HEK293 (cell line): ENCODE results near the gene ARHGAP15.

ENCODE experiments used
- CTCF ChIA-PET: fragments of 350-600 bp; formaldehyde crosslinking; extraction: SDS; loops from one replicate; lab custom pipeline; 2021; ENCODE audit warnings: antibody characterized with exemption; lab: Yijun Ruan, JAX
- POLR2A ChIA-PET: fragments of 300-600 bp; formaldehyde crosslinking; extraction: SDS; loops from one replicate; lab custom pipeline; 2020; ENCODE audit warnings: antibody characterized with exemption, inconsistent platforms; lab: Yijun Ruan, JAX
- H3K27ac ChIP-seq: fragments of 200-500 bp; sonication (Bioruptor generic); 2 replicates; pipeline ENCODE4 v1.5.1; 2014; ENCODE audit warnings: low read depth, low read length, control low read depth, inconsistent platforms; ENCODE audit errors: extremely low read depth
- H3K36me3 ChIP-seq, 2 experiments: fragments of 200-500 bp in 1 of 2; sonication (Bioruptor generic) in 1 of 2; 1 replicate in 1 of 2; 2 replicates in 1 of 2; pipeline ENCODE4 v1.5.1; 2014 to 2017; ENCODE audit warnings: inconsistent platforms in 2 of 2, low read length in 2 of 2; ENCODE audit not compliant: control insufficient read depth in 2 of 2, insufficient read depth in 1 of 2
- H3K4me1 ChIP-seq: fragments of 200-500 bp; sonication (Bioruptor generic); 2 replicates; pipeline ENCODE4 v1.5.1; 2014; ENCODE audit warnings: mild to moderate bottlenecking, low read length, inconsistent platforms; ENCODE audit not compliant: control insufficient read depth, insufficient read depth
- H3K4me3 ChIP-seq: 2 replicates; pipeline ENCODE4 v1.5.1; 2011; ENCODE audit warnings: low read depth, mild to moderate bottlenecking, control low read depth, low read length, moderate library complexity
- H3K9me3 ChIP-seq: fragments of 200-500 bp; sonication (Bioruptor generic); 2 replicates; pipeline ENCODE4 v1.5.1; 2014; ENCODE audit warnings: low read depth, low read length, inconsistent platforms; ENCODE audit not compliant: control insufficient read depth, insufficient read depth
- GLI4 ChIP-seq: fragments of 450-650 bp; formaldehyde crosslinking; IDR thresholded peaks from 2 replicates; pipeline ENCODE4 v1.5.1; 2016; ENCODE audit warnings: missing biosample characterization, missing genetic modification characterization
- HOXC10 ChIP-seq: sonication (generic); formaldehyde crosslinking; IDR thresholded peaks from 2 replicates; pipeline ENCODE4 v1.8.1; 2023; ENCODE audit warnings: mild to moderate bottlenecking, missing genetic modification reagents
- PATZ1 ChIP-seq: fragments of 450-650 bp; formaldehyde crosslinking; IDR thresholded peaks from 2 replicates; pipeline ENCODE4 v1.5.1; 2016; ENCODE audit warnings: missing biosample characterization, missing genetic modification characterization
- SETDB1 ChIP-seq: IDR thresholded peaks from one replicate; pipeline ENCODE4 v1.6.1; 2017; ENCODE audit warnings: mild to moderate bottlenecking, low read length, moderate library complexity, mixed read lengths; ENCODE audit not compliant: insufficient read length
- SP3 ChIP-seq: fragments of 450-650 bp; formaldehyde crosslinking; IDR thresholded peaks from 2 replicates; pipeline ENCODE4 v1.5.1; 2016; ENCODE audit warnings: missing biosample characterization, missing genetic modification characterization
- ZFP3 ChIP-seq: fragments of 450-650 bp; formaldehyde crosslinking; IDR thresholded peaks from 2 replicates; pipeline ENCODE4 v1.5.1; 2016; ENCODE audit warnings: low read depth, missing biosample characterization, missing genetic modification characterization
- ZNF140 ChIP-seq: fragments of 450-650 bp; formaldehyde crosslinking; IDR thresholded peaks from 2 replicates; pipeline ENCODE4 v1.5.1; 2016; ENCODE audit warnings: missing biosample characterization, missing genetic modification characterization
- ZNF155 ChIP-seq: fragments of 450-650 bp; formaldehyde crosslinking; IDR thresholded peaks from 2 replicates; pipeline ENCODE4 v1.5.1; 2016; ENCODE audit warnings: missing biosample characterization, missing genetic modification characterization
- ZNF18 ChIP-seq: fragments of 450-650 bp; formaldehyde crosslinking; IDR thresholded peaks from 2 replicates; pipeline ENCODE4 v1.5.1; 2016; ENCODE audit warnings: missing biosample characterization, missing genetic modification characterization
- ZNF423 ChIP-seq: fragments of 450-650 bp; formaldehyde crosslinking; IDR thresholded peaks from 2 replicates; pipeline ENCODE4 v1.5.1; 2016; ENCODE audit warnings: missing biosample characterization, missing genetic modification characterization
- ZNF530 ChIP-seq: fragments of 450-650 bp; formaldehyde crosslinking; IDR thresholded peaks from 2 replicates; pipeline ENCODE4 v1.5.1; 2016; ENCODE audit warnings: low read depth, missing biosample characterization, missing genetic modification characterization
- ZNF555 ChIP-seq: fragments of 450-650 bp; formaldehyde crosslinking; conservative IDR thresholded peaks from 2 replicates; pipeline ENCODE4 v1.5.1; 2017; ENCODE audit warnings: missing biosample characterization, mild to moderate bottlenecking, missing genetic modification characterization, inconsistent platforms
- ZNF658 ChIP-seq: fragments of 450-650 bp; formaldehyde crosslinking; IDR thresholded peaks from 2 replicates; pipeline ENCODE4; 2016; ENCODE audit warnings: missing biosample characterization, missing genetic modification characterization
- ZNF747 ChIP-seq: fragments of 450-650 bp; formaldehyde crosslinking; IDR thresholded peaks from 2 replicates; pipeline ENCODE4 v1.5.1; 2016; ENCODE audit warnings: missing biosample characterization, missing genetic modification characterization
- TF ChIP-seq, protein P1 (sequence below): fragments of 450-650 bp; formaldehyde crosslinking; IDR thresholded peaks from 2 replicates; pipeline ENCODE4 v1.5.1; 2016; ENCODE audit warnings: missing biosample characterization, missing genetic modification characterization, borderline replicate concordance
- TF ChIP-seq, protein P2 (sequence below): fragments of 450-650 bp; formaldehyde crosslinking; IDR thresholded peaks from 2 replicates; pipeline ENCODE4 v1.5.0; 2017; ENCODE audit warnings: missing biosample characterization, missing genetic modification characterization, borderline replicate concordance
- TF ChIP-seq, protein P3 (sequence below): fragments of 450-650 bp; formaldehyde crosslinking; IDR thresholded peaks from 2 replicates; pipeline ENCODE4; 2016; ENCODE audit warnings: missing biosample characterization, missing genetic modification characterization

Gene ARHGAP15

GRCh38 chr2:143146815-143147530, 17.8 kb downstream of the ARHGAP15 start:
- Histone ChIP-seq H3K4me1 (no peaks in the 10 kb centered on the region), H3K4me3 (no peak overlapping the region), H3K9me3 (no peaks in the 10 kb centered on the region), H3K27ac (no peak overlapping the region), H3K36me3 (no peaks in the 10 kb centered on the region)
- TF ChIP-seq ZNF747 (tag by site-specific recombination), result no peak
- no peak for TF ChIP-seq SETDB1
- no peak for TF ChIP-seq ZNF658 (tag by site-specific recombination)
- TF ChIP-seq SP3 (tag by site-specific recombination), result no peak
- TF ChIP-seq, protein P1, sequence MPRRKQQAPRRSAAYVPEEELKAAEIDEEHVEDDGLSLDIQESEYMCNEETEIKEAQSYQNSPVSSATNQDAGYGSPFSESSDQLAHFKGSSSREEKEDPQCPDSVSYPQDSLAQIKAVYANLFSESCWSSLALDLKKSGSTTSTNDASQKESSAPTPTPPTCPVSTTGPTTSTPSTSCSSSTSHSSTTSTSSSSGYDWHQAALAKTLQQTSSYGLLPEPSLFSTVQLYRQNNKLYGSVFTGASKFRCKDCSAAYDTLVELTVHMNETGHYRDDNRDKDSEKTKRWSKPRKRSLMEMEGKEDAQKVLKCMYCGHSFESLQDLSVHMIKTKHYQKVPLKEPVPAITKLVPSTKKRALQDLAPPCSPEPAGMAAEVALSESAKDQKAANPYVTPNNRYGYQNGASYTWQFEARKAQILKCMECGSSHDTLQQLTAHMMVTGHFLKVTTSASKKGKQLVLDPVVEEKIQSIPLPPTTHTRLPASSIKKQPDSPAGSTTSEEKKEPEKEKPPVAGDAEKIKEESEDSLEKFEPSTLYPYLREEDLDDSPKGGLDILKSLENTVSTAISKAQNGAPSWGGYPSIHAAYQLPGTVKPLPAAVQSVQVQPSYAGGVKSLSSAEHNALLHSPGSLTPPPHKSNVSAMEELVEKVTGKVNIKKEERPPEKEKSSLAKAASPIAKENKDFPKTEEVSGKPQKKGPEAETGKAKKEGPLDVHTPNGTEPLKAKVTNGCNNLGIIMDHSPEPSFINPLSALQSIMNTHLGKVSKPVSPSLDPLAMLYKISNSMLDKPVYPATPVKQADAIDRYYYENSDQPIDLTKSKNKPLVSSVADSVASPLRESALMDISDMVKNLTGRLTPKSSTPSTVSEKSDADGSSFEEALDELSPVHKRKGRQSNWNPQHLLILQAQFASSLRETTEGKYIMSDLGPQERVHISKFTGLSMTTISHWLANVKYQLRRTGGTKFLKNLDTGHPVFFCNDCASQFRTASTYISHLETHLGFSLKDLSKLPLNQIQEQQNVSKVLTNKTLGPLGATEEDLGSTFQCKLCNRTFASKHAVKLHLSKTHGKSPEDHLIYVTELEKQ, result no peak
- TF ChIP-seq, protein P2, sequence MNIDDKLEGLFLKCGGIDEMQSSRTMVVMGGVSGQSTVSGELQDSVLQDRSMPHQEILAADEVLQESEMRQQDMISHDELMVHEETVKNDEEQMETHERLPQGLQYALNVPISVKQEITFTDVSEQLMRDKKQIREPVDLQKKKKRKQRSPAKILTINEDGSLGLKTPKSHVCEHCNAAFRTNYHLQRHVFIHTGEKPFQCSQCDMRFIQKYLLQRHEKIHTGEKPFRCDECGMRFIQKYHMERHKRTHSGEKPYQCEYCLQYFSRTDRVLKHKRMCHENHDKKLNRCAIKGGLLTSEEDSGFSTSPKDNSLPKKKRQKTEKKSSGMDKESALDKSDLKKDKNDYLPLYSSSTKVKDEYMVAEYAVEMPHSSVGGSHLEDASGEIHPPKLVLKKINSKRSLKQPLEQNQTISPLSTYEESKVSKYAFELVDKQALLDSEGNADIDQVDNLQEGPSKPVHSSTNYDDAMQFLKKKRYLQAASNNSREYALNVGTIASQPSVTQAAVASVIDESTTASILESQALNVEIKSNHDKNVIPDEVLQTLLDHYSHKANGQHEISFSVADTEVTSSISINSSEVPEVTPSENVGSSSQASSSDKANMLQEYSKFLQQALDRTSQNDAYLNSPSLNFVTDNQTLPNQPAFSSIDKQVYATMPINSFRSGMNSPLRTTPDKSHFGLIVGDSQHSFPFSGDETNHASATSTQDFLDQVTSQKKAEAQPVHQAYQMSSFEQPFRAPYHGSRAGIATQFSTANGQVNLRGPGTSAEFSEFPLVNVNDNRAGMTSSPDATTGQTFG (tag by site-specific recombination), result no peak
- POLR2A ChIA-PET, result no interaction called here
- CTCF ChIA-PET, result interaction anchor here (1.2 kb wide), 1 partner anchor 15 kb away, joined by 3 read pairs; no protein-coding TSS in a partner anchor

GRCh38 chr2:143148011-143148410, 18.8 kb downstream of the ARHGAP15 start:
- POLR2A ChIA-PET, result no interaction called here
- Histone ChIP-seq H3K27ac (no peak overlapping the region), H3K4me1 (no peaks in the 10 kb centered on the region), H3K36me3 (no peaks in the 10 kb centered on the region), H3K4me3 (no peak overlapping the region), H3K9me3 (no peaks in the 10 kb centered on the region)
- TF ChIP-seq ZNF155 (tag by site-specific recombination), result no peak
- TF ChIP-seq PATZ1 (tag by site-specific recombination), result no peak
- TF ChIP-seq HOXC10 (CRISPR knock-in tag), result no peak
- TF ChIP-seq ZNF140, result no peak
- TF ChIP-seq ZNF555 (tag by site-specific recombination), result no peak
- no peak for TF ChIP-seq GLI4 (tag by site-specific recombination)
- CTCF ChIA-PET, result no interaction called here

GRCh38 chr2:143148757-143149156, 19.5 kb downstream of the ARHGAP15 start:
- H3K4me3 ChIP-seq, result no peak overlapping the region
- no peaks in the 10 kb centered on the region for H3K4me1 ChIP-seq
- CTCF ChIA-PET, result interaction anchor here (0.6 kb wide), 1 partner anchor 20 kb away, joined by 3 read pairs; no protein-coding TSS in a partner anchor
- no peaks in the 10 kb centered on the region for H3K36me3 ChIP-seq
- H3K27ac ChIP-seq, result no peak overlapping the region
- no peaks in the 10 kb centered on the region for H3K9me3 ChIP-seq
- POLR2A ChIA-PET, result no interaction called here
- TF ChIP-seq ZNF530 (tag by site-specific recombination) (no peak), ZNF18 (no peak), ZNF423 (tag by site-specific recombination) (no peak), ZFP3 (tag by site-specific recombination) (no peak)
- TF ChIP-seq, protein P3, sequence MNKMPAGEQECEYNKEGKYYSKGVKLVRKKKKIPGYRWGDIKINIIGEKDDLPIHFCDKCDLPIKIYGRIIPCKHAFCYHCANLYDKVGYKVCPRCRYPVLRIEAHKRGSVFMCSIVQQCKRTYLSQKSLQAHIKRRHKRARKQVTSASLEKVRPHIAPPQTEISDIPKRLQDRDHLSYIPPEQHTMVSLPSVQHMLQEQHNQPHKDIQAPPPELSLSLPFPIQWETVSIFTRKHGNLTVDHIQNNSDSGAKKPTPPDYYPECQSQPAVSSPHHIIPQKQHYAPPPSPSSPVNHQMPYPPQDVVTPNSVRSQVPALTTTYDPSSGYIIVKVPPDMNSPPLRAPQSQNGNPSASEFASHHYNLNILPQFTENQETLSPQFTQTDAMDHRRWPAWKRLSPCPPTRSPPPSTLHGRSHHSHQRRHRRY (tag by site-specific recombination), result no peak
